ENCODE results near the gene TSPAN9.

The TSPAN9 gene

DNA sequence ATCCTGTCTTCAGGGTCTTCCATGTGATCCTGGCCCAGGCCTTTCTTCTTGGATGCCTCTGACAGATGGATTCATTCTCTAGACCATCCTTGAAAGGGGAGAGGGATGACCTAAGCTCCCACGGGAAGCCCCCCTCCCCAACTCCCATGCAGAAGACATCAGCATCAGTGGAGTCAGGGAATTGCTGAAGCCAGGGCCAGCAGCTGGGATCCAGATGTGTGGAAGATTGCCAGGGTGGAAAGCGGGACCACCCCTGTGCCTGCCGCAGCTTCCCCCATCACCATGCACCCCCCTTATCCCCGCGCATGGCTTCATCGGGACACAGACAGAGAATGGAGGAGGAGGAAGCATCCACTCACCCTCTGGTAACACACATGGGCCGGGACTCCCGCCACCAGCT lies 230.2 kb downstream of the TSPAN9 start:
- no peak for DNase-seq

DNA sequence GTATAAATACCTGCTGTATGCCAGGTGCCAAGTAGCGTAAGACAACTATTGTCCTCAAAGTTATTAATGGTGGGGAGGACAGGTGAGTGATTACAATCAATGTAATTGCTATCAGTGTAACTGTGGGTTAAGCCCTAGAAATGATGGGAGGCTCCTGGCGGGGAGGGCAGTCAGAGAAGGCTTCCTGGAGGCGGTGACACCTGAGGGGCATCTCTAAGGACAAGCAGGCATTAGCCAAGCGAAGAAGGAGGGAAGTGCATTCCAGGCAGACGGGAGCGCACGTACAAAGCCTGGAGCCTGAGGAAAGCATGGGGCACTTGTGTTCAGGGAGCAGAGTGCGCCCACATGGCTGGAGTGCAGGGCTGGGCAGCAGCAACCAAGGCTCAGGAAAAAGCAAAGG lies 230.9 kb downstream of the TSPAN9 start:
- DNase-seq, result no peak

DNA sequence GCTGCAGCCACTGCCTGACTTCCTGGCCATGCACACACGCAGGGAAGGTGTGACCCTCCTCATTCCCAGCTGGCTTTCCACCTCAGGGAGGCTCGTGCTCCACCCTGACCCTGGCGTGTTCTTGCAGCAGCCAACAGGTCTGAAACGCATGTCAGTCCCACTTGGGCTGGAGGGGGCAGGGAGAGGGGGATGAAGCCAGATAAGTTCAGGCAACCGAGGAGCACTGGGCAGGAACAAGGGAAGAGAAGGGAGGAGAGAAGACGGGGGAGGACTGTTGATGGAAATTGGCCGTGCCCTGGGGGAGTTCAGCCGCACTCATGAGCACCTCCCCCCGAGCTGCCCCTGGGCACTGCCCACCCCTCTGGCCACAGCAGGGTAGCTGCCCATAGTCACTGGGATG lies 231.4 kb downstream of the TSPAN9 start:
- no peak for DNase-seq

DNA sequence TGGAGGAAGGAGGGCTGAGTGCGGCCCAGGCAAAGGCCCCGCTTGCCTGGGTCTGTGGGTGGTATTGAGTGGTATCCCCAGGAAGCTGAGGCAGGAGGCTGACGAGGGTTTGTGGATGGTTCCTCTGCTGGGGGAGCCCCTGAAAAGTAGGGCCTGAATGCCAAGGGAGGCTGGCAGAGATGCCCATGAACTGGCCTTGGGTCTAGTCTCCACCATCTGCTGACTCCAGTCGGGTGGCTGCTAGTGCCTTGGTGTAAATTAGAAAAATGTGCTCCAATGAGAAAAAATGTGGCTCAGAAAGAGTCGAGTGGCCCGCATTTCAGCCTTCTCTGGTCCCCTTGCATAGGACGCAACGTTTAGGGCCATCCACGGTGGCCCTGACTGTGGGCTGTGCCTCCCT lies 232.6 kb downstream of the TSPAN9 start:
- DNase-seq, result no peak

DNA sequence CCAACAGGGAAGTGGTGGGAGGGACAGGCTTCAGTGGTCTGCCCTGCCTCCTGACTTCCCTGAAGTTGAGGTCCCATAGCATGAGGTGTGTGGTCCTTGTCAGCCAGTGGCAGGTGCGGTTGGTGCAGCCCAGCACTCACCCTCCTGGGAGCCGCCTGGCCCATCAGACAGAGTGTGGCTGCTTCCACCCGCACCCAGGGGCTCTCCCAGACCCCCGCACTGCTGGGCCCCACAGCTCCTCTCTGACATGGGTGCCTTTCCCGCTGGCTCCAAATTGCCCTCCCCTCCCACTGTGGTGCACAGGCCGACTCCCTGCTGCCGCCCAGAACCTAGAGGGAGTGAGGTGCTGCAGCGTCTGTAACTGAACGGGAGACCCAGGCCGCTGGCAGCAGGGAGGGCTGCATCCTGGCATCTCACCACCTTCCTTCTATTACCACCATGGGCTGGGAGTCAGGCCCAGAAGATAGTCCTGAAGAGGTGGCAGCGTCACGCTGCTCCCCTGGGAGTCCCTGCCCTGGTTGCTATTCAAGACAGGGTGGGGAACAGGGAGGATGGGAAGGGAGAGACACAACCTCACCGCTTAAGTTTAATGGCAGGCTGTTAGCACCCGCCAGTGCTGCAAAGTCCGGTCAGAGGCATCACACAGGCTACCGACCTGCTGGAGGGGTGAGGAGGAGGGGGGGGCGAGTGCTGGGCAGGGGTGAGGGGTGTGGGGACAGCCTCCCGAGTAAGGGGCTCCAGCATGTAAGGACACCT lies 233.3 kb downstream of the TSPAN9 start:
- no peak for DNase-seq

DNA sequence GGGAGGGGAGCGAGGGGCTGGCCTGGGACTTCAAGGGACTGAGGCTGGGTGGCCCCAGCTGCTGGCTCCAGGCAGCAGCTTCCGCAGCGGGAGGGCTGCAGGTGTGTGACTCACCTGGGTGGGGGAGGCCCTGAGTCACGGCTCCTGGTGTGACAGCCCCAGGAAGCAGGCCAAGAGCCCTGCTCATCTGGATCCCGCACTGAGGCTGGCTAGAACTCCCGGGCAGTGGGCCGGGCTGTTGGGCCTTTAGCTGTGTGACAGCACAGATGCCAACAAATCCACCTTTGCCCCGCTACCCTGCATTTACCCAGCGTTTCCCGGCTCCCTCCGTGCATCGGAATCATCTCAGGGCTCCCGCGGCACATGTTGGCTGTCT lies 233.8 kb downstream of the TSPAN9 start:
- no peak for DNase-seq

DNA sequence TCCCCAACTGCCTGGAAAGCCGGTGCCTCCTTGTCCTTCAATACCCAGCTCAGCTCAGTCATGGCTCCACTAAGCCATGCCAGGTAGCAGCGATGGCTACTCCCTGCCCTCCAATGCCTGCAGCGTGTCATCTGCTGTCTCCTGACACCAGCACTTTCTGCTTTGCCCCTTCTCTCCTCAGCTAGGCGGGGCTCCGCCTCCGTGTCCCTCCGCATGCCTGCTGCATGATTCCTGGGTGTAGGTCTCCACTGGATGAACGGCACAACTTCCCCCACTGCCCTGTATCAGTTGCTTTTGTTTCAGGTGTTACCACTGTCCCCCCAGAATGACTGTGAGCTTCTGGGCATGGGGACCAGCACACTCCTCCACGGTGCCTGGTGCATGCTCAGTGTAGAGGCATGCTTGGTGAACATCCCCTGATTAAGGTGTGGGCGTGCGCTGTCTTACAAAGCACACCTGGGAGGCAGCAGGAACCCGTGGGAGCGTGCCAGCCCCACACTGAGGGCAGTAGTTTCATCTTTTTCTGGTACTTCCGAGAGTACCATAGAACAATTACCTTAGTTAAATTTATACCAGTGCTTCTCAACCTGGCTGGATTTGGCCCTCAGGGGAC lies 234.4 kb downstream of the TSPAN9 start:
- DNase-seq, result no peak

DNA sequence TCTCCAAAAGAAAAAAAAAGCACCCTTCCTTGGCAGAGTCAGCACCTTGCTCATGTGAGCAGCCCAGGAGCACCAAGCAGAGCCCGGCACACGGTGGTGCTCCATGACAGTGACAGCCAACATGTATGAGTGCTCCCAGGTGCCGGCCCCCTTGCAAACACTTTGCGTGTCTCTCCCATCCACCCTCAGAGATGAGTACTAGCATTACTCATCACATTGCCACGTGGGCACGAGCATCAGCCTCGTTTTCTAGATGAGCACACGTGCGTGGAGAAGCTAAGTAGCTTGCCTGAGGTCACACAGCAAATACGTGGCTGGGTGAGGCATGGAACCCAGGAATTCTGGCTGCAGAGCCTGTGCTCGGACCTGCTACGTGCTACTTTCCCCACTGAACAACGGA lies 235.9 kb downstream of the TSPAN9 start:
- no peak for DNase-seq

DNA sequence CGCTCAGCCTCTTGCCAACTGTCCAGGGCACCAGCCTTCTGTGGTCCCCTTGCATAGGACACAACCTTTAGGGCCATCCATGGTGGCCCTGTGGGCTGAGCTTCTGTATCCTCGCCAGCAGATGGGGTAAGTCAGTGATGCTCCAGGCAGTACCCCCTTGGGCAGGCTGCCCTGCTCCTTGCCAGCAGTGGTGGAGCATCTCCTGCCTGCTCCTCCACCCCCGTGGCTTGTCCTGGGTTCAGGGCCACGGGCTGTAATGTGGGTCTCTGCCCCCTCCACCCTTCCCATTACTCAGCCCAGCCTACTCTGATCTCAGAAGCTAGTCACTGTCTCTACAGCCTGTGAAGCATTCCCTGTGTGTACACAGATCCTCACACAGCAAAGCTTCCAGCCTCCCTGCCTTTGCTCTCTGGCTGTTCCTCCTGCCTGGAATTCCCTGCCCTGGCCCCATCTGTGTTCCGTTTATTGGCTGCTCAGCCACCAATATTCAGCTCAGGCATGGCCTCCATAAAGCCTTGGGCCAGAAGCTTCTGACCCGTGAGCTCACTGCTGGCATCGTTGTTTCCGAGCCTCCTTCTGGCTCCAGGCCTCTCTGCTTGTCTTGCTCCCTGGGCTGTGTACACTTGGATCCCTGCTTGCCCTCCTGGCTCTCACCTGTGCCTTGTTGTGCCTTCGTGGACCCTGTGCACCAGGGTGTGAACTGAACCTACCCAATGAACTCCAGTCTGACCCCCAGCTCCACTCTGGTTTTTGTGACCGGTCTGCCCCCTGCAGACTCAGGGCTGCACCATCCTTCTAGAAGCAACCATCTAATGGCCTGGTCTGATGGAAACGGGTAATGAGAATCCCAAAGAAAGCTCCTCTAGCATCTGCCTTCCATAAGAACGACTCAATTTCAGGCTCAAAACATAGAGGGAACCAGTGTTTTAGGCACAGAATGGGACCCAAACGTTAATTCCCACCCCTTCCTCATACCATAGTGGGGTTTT lies 236.8 kb downstream of the TSPAN9 start:
- DNase-seq, result peak; percentile 12

DNA sequence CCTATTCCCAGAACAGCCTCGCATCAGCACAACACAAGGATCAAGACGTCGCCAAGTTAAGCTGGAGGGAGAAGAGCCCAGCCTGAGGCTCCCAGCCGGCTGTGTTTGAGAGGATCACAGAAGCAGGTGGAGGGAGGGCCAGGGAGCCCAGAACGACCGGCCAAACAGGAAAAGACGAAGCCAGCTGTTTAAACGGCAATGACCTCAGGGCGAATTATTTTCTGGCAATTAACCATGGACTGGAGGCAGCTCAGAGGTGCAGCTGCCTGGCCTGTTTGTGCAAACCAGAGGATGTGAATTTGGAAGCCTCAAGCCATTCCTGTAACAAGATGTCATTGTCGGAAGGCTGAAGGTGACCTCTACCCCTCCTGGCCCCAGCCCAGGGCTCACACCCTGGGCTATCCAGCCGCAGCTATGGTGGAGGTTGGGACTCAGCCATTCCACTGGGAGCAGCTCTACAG lies 238.1 kb downstream of the TSPAN9 start:
- no peak for DNase-seq

DNA sequence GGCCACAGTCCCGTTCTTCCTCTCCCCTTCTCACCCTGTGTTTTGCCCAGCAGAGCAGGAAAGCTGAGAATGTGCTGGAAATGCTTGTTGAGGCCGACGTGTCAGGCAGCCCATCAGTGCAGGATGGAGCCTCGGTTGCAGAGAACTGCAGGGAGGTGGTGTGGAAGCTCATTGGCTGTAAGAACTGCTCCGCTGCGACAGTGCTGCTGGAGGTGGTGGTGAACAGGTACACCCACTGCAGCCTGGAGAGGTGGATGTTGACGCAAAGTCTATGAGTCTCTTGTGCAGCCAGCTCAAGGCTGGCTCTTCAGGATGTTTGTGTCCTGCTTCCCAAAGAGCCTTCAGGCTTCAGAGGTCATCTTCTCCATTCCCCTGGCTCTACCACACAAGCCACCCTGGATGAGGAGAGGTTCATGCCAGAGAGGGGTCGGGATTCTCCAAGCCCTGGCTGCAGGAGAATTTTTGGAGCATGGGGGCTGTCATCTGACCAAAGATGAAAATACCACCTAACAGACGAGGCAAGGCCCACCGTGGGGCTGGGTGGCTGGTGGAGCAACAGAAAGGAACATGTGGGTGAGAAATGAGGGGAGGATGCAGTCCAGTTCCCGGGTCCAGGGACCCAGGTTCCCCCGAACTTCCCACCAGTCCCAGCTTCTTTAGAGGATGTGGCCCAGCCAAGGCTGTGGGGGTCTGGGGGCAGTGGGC lies 239.7 kb downstream of the TSPAN9 start:
- no peak for DNase-seq

DNA sequence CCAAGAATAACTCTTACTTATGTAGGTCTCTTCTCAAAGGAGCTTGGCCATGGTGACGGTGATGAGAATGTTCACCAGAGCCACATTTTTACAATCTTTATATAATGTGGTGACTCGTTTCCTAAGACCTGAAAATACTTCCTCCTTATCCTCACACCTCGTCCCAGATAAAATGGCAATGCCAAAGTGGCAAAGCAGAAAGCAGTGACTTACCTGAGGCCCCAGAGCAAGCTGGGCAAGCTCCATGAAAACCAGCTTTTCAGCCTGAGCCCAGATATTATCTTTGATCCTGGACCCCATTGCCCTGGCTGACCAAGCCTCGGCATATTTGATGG lies 240.3 kb downstream of the TSPAN9 start:
- DNase-seq, result no peak

DNA sequence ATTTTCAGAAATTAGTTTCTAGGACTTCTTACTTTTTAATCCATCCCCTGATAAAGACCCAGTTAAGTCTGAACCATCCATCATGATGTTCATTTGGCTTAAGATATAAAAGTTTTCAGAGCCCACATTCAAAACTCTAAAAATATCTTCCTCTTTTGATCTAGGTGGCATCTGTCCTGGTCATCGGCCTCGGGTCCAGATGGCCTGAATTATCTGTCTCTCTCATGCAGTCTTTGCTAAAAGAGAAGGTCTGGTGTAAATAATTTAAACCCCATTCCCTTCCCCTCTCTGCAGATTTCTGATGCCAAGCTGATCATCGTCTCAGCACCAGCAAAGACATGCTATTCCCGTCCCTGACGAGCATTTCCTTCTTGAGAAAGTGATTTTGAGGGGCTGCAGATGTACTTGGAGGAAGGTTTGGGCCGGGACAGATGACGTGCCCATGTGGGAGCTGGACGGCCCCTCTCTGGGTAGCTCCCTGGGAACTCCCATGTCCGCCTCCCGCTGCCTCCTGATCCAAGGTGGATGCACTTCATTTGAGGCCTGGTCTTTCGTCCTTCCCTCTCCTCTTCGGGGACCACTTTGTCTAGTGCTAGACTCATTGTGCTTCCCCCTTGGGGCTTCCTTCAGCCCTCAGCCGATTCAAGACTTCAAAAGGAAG lies 240.8 kb downstream of the TSPAN9 start:
- no peak for DNase-seq

DNA sequence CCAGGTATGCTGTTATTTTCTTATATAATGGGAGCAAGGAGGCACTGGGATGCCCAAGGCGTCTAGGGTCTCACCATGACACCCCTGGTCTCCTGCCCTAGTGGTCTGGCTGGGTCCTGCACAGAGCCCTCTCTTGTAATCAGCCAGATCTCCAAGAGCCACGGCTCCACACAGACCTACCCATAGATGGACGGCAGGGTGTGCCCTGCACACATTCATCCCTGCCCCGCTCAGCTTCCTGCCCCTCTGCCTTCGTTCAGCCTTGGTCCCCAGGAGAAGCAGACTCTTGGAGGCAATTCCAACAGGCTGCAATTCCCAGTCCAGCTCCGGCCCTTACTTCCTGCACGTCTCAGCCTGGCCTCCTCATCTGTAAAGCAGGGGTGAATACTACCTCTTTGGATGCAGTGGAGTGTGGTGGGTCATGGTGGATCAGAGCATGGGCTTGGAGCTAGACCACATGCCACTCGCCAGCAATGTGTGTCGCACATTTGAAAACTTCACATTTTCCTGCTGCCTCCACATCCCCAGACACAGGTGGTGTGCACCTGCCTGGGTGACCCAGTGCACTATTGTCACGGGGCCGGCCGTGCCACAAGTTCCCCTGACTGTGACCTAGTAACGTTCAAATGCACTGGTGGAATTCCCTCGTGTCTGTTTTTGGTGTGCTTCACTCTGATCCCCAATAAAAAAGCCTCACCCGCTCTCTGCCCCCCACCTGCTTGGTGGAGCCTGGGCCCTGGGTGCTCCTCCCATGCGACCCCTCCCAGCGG lies 242.7 kb downstream of the TSPAN9 start:
- no peak for DNase-seq

DNA sequence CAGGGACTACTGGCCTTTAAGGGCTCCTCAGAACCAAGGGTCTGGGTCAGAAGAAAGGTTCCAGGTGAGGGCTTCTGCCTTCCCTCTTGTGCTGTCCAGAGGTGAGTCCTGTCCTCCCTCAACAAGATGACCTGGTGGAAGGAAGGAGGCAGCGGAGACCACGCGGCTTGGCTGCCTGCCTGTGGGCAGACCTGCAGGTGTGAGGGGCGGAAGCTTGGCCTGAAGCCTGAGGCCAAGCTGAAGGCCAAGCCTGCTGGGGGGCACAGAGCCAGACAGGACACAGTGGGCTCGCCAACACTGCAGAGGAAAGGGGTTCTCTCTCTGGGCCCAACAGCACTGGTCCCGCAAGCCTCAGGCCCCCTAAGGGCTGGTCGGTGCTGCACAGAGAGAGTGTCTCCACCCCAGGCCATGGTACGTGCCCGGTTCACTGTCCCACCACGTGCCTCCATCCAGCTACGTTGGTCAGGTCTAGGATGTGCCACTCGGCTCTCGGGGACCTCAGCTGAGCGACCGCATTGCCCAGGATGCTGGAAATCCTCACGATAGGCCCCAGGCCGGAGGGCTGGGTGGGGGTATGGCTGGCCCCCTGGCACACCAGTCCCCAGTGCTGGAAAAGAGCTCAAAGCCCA lies 243.8 kb downstream of the TSPAN9 start:
- DNase-seq, result no peak

DNA sequence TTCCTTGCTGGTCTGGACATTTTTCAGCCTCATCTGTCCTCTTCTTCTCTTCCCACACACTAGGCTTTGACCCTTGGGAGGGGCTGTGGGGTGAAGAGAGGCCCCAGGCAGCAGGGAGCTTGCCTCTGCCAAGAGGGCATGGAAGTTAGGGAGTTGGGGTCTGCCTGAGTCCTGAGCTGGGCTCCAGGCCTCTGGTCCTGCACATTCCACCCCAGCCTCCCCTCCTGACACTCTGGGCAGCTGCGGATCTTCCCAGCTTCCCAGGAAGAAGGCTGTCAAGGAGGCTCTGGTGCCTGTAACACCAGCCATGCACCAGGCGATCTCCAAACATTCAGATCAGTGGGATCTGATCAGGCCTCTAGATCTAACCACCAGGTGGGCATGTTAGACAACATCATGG lies 244.7 kb downstream of the TSPAN9 start:
- no peak for DNase-seq

DNA sequence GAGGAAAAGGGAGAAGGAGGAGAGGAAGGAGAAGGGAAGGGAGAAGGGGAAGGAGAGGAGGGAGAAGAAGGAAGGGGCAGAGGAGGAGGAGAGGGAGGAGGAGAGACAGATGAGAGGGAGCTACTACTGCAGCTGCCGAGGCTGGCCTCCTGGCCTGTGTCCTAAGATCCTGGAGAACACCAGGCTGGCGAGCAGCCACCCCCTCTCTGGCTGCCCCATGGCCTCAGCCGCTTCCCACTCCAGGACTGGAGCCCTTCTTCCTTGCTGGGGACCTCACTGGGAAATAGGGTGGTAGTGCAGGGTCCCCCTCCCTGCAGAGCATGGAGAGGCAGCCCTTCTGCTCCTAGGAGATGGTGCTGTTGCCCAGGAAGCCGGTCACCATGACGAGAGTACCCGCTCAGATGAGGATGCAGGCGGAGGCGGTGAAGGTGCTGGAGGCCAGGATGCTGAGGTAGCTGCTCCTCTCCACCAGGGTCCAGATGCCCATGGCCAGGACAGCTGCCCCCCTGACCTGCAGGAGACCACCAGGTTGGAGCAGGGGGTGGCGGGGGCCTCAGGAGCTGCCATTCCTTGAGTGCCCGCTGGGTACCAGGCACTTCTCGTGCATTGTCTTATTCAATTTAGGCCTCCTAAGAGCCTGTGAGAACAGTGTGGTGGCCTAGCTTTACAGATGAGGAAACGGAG lies 246.0 kb downstream of the TSPAN9 start:
- DNase-seq, result no peak

DNA sequence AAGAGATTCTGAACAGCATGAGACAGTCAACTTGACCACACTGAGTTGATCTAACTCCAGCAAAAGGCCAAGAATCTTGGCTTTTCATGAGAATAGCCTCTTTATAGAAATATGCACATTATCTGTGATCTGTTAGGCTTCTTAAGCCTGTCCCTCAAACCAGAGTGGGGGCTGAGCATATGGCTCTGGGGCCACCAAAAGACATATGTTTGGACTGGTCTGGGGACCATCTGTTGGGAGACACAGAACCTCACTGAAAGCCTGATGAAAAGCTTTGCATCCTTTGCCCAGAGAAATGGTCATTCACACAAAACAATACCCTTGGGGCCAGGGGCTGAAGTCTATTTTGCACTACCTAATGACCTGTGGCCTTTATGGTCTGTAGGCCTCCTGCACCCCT lies 248.6 kb downstream of the TSPAN9 start:
- DNase-seq, result no peak

DNA sequence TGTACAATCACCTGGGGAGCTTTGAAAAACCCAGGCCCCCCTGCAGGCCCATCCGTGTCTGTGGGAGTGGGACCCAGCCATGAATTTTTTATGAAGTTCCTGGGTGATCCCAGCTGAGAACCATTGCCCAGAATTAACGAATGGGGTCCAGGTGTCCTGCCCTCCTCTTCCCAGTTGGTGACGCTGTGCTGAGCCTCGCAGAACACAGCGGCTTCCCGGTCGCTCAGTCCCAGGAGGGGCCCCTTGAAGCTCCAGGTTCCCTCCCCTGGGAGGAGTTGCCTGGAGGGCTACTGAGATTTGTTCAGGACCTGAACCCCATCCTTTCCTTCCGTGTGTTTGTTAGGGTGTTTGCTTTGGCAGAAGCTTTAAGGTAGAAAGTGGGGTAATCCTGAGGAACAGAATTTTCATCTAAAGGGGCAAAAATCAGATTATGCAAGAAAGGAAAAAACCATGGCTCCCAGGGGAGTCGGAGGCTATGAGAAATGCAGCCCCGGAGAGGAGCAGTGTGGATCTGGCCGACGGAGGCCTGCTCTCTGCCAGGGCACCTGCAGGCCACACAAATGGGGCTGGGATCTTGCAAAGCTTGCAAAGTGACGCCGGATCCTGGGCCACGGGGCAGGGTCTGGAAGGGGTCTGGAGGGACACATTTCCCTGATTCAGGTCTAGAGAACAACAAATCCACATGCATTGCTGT lies 249.1 kb downstream of the TSPAN9 start:
- no peak for DNase-seq

Measured in CD4-positive, alpha-beta T cell treated with Interleukin-17A for 4 hours (primary cell).